Activated CD4-positive, alpha-beta T cell treated with anti-CD3 and anti-CD28 coated beads for 24 hours (primary cell): ENCODE results near the gene TOX2.

Experiments
- DNase-seq, 2 donors: peaks; one replicate each; pipeline ENCODE4 v3.0.0-alpha.2; 2020; ENCODE audit warnings: low read depth in 2 of 2

The TOX2 gene

DNA sequence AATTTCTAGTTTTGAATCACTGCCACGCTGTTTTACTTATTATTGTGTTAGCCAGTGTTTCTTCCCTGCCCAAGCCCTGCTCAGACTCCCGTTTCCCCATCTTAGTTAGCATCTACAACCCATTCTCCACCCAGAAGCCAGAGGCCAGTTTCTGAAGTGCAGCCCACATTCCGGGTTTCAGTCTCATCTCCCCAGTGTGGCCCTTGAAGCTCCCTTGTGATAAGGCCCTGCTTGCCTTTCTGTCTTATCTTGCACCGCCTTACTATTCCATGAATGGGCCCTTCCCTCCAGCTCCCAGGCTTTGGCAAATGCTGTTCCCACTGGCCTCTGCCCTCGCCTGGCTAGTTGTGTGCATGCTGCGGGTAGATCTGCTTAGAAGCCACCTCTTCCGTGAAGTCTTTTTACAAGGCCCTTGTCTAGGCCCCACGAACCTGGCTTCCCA is 41.1 kb downstream of the TOX2 start:
- no peak for DNase-seq

DNA sequence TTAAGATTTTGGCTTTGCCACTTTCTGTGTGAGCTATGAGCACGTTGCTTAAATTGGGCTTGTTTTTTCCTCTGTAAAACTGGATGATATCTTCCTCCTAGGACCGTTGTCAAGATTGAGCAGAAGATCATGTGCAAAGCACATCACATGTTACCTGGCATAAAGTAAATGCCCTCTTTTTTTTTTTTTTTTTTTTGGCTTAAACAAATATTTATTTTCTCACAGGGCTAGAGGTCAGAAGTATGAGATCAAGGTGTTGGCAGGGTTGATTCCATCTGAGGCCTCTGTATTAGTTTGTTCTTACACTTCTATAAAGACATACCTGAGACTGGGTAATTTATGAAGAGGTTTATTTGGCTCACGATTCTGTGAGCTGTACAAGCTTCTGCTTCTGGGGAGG is 42.7 kb downstream of the TOX2 start:
- no peak for DNase-seq

DNA sequence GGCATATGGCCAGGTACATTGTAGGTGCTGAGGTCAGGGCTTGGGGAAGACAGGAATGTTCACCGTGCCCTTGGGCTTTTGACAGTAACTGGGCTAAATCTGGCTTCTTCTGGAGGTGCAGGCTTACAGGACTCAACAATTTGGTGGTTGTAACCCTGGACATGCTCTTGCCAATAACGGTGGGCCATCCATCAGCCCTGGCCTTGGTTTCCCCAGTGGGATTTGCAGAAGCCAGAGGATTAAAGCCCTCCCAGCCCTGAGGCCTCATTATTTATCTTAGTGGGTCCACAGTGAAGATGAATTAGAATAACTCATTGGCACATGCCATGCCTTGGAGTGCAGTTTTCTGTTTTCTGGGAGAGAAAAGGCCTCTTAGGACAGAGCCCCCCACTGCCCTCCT is 44.0 kb downstream of the TOX2 start:
- DNase-seq: no peak

DNA sequence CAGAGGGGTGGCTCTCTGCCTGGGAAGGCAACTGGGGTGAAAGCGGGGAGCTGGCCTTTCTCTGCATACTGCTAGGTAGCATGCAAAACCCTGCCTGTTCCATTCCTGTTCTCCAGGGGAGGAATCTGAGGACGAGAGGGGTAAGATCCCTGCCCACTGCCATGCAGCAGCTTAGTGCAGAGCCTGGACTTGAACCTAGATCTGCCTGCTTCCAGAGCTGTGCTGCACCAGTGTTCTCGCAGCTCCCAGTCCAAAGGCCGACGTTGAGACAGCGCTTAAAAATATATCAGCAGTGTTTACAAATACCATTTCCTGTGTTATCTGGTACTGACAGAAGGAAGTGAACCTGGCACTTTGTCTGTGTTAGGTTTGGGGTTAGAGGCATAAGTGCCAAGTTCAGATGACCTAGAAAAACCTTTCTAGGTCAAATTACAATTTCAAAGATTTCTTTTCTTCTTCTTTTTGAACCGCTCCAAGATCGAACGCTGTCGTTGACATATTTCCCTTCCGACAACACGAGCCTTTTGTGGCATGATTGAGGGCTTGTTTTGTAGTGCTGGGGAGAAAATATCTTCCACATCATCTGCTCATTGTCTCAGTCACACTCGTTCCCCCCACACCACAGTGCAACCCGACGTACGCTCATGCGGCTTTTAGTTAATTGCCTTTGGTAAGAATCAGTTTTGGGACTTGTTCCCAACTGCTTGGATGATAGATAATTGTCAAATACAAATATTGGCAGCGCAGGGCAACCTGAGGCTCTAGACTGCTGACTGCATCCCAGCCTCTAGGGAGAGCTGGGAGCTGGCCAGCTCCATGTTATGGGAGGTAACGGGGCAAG is 44.6 kb downstream of the TOX2 start:
- DNase-seq: no peak

GRCh38 chr20:43959920-43960227 is 45.2 kb downstream of the TOX2 start:
- DNase-seq: no peak

DNA sequence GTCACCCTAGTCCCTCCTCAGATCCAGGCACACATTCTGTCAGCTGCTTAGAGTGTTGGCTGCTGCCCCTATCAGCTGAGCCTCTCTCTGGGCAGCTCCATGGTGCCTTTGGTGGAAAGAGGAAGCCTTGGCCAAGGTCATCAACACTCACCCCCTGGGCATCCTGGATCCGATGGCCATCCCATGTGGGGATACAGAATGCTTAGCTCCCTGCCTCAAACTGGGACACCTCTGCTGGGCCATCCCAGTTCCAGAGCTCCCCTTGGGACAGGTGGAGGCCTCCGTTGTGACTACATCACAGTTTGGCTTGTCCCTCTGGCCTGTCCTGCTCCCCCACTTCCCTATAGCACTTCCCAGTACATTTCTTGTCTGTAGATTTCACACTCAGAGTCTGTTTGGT is 45.6 kb downstream of the TOX2 start:
- no peak for DNase-seq

DNA sequence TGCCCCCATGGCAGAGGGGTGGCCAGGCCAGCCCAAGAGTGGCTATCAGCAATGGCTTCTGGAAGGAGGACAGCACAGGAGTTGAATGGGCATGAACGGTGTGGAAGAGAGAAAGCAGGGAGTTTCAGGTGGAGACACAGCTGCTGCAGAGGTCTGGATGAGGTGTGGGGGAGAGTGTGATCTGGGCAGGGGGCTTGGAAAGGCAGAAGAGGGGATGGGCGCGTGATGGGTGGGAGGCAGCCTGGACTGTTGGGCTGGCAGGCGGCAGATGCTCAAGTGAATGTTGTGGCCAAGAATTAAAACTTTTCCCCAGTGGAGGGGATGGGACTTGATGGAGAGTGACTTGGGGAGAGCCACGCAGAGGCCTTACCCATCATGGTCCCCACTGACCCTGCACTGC is 46.5 kb downstream of the TOX2 start:
- no peak for DNase-seq

DNA sequence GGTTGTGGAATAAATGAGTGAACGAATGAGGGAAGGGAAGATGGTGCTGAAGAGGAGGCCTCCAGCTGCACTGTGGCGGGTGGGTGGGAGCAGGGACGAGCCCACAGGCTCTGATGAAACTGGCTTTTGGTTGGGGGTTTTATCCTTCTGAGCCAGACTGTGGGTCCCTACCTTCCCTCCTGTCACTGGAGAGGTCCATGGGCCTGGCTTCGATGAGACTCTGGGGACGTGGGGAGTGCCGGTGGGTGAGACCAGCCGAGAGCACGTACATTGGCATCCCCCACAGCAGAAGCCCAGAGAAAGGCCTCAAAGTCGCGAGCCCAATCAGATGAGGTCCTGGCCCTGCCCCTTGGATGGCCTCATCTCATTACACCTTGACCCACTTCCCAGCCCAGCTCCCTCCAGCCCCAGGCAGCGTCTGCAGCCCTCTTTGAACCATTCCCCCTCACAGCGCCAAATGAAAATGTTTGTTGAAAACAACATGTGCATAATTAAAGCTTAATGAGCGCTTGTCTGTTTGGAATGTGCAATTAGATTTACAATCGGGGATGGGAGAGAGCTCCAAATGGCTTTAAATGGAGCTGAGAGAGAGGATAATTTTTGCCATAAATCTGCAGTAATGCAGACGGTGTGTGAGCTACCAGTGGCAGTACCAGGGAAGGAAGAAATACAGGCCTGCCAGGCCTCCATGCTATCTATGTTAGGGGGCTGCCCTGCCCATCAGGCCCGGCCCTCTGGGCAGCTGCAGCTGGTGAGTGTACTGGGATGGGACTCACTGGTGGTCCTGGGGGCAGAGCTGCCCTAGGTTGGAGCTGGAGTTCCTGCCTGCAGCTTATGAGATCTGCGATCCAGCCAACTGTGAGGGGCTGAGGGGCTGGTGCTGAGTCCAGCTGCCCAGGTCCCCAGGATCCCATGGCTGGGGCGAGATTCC is 47.2 kb downstream of the TOX2 start:
- no peak for DNase-seq

DNA sequence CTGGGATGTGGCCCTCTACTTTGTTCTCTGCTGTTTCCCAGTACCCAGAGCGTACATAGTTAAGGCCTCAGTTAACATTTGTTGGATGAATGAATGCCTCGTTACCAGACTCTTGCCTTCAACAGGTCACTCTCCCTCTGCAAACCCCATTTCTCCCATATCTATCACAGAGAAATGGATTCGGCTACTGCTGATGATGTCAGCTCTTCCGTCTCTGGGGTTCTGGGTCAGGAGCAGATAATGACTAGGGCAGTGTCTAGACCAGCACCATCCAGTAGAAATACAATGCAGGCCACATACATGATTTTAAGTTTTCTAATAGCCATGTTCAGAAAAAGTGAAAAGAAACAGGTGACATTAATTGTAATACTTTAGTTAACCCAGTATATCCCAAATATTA is 47.9 kb downstream of the TOX2 start:
- no peak for DNase-seq

- DNase-seq: no peak
These were observed 48.6 kb downstream of the TOX2 start for GRCh38 chr20:43963233-43963632.

DNA sequence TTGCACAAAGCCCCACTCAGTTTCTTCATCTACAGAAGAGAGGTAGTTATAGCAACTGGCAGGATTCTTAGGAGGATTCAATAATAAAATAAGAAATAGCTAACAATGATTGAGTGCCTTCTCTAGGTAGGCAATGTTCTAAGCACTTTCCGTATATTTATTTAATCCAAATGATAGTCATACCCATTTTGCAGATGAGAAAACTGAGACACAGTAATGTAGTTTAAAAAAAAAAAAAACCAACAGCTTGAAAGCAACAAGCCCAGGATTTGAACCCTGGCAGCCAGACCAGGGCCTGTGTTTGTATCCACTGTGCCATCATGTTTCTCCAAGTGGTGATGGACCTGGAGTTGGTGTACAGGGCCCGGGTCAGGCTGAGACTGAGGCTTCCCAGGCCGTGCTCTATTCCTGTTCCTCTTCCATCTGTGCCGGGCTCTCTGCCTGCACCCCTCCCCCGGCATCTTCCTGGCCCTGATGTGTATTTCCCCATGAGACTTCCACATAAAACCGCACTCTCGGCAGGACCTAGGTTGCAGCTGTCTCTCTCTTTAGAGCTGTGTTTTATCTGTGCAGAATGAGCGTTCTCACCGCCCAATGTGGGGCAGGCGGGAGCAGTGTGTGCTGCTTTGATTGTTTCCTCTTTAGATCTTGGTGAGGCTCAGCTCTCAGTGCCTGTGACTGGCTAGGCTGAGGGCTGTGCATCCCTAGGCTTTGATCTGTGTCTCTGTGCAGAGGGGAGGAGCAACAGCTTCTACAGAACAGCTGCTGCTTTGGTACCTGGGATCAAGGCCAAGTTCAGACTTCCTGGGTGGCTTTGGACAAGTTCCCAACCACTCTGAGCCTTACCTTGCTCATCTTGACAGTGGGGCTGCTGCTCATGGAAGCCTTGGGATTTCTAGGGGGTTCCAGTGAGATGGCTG is 49.5 kb downstream of the TOX2 start:
- no peak for DNase-seq

- DNase-seq: no peak
These were observed 53.8 kb downstream of the TOX2 start for GRCh38 chr20:43968341-43969000.

- no peak for DNase-seq
These were observed 54.4 kb downstream of the TOX2 start for GRCh38 chr20:43969028-43969447.

- no peak for DNase-seq
These were observed 55.0 kb downstream of the TOX2 start for GRCh38 chr20:43969501-43970182.

- no peak for DNase-seq
These were observed 56.6 kb downstream of the TOX2 start for GRCh38 chr20:43971267-43971666.

DNA sequence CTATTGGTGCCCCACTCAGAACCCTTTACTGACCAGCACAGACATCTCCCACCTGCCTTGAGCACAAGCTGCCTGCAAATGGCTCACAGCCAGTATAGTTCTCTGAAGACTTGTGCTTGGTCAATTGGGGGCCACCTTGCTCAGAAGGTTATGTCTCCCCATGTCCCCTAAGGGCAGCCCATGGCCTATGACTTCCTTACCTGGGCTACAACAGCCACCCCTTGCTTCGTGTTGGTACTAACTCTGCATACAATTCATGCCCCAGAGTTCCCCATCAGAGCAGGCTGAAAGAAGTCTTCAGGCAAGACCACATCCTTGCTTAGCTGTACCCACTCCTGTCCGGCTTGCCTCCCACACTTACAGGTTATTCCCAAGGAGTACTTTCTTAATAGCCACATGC is 57.4 kb downstream of the TOX2 start:
- DNase-seq: no peak

DNA sequence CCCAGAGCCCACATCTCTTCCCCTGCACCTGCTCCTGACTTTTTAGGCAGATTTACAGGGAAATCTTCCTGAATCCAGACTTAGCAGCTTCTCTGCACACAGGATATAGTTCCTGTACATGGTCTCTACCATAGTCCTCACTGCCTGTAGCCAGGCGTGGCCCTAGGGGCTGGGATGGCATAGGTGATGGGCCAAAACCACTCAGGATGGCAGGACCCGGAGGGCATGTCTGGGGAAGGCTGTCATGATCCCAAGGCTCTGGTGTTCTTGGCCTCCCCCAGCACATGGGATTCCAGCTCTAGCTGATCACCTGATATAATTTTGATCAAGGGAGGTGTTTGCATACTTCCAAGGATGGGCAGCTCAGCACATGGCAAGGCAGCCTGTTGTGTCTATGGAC is 58.0 kb downstream of the TOX2 start:
- DNase-seq: no peak

DNA sequence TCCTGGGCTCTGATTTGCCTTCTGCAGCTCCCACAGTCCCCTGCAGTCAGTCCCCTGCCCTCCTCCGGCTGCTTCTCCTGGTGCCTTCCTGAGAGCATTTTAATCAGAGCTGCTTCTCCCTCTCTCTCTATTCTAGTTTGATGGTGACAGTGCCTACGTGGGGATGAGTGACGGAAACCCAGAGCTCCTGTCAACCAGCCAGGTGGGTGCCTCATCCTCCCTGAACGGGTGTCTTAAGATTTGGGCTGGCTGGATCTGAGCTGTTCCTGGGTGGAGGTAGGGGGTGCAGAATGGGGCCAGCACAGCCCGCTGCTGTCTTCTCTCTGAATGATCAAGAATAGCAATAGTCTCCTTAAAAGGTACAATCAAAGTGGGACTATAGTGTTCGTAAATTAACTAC is 58.6 kb downstream of the TOX2 start:
- no peak for DNase-seq

GRCh38 chr20:43973671-43974450 is 59.2 kb downstream of the TOX2 start:
- DNase-seq: no peak

DNA sequence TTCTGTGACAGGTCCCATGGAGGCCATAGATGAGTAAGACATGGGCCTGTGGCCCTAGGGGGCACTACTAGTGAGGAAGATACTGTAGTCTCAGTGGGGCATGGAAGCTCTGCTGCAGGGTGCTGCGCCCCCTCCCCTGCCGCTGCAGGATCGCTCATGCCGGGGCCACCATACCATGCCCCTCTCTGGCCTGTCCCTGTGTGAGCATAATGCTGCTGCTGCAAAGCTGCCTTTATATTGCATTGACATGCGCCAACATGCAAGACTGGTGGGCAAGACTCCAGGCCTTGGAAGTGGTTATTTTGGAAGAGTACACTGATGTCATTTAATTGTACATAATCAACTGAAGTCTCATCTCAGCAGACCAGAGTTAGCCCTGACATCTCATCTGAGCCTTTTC is 60.0 kb downstream of the TOX2 start:
- no peak for DNase-seq
